ENCODE measurements around the gene HS6ST3.

Gene HS6ST3

GRCh38 chr13:96203471-96203870 lies 113.6 kb downstream of the HS6ST3 start:
- no peak for DNase-seq

DNA sequence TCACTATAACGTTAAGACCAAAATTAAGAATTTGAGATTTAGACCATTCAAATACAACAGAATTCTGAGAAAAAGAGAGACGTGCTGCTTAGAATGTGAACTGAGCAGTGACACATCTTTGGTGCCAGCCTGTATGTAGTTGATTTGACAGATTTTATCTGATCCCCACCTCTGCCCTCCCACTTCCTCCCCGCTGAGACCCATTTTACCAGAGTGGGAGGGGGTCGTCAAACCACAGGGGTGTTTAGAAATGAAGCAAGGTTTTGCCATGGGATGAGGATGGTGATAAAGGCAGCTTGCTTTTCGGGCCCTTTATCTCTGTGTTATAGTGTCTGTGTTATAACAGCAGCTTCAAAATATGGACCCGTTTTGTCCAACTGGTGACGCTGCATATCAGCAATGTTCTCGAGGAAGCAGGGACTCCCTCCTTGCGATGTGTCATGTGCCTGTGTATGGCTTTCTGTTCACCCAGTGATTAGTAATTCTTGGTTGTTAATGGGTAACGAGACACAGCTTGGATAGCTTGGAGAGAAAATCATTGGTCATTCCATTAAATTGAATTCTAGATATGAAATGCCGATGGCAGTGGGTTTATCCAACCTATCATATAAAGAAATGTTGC lies 125.0 kb downstream of the HS6ST3 start:
- DNase-seq, result no peak

DNA sequence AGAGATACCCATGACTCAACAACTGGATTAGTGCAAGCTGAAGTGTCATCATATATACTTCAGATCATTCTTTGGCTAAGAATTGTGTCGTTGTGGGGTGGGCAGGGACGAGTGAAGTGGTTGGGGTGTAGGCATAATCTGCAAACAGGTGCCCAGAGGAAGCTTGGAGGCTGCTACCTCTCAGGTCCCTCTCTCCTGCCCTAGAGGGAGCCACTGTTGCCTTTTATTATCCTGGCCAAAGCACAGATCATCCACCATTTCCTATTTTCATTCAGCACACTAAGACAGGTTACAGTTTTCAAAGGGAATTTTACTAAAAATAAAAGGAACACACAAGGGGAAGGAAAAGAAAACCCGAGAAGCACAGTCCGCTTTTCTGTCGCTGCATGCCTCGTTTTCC lies 126.6 kb downstream of the HS6ST3 start:
- DNase-seq, result no peak

- no peak for DNase-seq
Measured at GRCh38 chr13:96218475-96218874, 128.6 kb downstream of the HS6ST3 start.

DNA sequence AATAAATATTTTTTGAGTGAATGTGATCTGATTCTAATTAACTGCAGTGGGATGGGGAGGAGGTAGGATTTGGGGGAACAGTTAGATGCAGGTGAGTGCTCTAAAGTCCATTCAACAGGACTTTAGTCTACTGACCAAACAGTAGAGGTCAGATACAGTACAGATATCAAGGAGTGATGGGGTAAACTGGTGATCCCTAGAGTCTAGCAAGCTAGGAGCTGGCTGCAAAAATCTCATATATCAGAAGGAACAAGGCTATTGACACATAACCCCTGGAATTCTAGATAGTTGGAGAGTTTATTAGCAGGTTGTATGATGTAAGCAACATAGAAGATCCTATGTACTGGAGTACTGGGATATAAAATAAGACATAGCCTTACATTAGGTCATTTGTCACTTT lies 131.6 kb downstream of the HS6ST3 start:
- DNase-seq, result no peak

DNA sequence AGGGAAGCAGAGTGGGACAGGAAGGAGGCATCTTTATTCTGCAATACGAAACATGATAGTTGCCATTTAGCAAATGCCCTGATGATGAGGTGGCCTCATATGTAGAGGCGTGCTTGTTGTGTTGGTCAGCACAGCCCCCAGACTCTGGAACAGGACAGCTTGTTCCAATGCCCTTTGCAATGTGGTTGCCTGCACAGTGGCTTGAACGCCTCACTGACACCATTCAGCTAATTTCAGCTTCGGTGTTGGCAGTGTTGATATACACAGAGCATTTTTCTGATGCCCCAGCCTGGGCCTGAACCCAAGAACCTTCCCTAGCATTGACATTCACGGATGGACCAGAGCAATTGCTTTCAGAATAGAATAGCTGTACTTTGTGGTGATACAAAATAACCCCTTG lies 133.3 kb downstream of the HS6ST3 start:
- DNase-seq, result no peak

DNA sequence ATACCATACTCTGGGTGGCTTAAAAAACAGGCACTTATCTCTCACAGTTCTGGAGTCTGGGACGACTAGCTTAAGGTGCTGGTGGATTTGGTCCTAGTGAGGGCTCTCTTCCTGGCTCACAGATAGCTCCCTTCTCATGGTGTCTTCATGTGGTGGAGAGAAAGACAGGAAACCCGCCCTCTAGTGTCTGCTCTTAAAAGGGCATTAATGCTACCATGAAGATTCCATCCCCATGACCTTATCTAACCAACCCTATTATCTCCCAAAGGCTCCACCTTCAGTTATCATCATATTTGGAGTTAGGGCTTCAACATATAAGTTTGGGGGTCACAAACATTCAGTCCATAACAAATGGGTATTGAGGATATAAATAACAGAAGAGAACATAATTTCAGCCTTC lies 139.4 kb downstream of the HS6ST3 start:
- no peak for DNase-seq

DNA sequence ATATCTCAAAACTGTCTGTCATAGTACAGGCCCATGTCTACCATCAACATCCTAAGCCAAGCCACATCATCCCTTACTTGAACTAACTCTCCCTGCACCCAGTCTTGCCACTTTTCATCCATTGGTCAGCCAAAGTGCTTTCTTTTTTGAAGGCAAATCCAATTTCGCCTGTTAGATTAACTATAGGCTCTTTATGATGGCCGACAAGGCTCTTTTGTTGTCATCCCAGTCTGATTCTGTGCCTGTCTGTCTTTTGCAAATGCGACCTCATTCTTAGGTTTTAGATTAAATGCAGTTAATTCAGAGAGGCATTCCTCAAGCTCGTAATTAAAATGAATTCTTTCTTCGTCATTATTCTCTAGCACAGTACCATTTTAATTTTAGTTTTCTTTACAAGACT lies 148.3 kb downstream of the HS6ST3 start:
- no peak for DNase-seq

- no peak for DNase-seq
Measured at GRCh38 chr13:96238861-96239260, 149.0 kb downstream of the HS6ST3 start.

DNA sequence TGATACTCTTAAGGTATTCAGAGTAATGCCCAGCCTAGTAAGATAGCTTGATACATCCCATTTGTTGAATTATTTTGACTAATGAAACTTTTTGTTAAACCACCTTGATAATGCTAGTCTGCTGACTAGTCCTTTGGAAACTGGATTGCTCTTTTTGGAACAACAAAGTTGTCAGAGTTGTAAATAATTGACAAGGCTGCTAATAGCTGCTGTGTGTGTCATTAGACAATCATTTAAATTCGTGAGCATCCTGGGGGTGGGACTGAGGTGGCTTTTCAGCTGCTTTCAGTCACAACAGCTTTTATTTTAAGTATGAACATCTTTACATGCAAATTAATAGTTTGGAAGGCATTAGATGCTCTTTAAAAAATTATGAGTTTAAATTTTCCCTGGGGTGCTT lies 153.5 kb downstream of the HS6ST3 start:
- no peak for DNase-seq

GRCh38 chr13:96248103-96248502 lies 158.2 kb downstream of the HS6ST3 start:
- no peak for DNase-seq

GRCh38 chr13:96248996-96249395 lies 159.1 kb downstream of the HS6ST3 start:
- no peak for DNase-seq

GRCh38 chr13:96252903-96253302 lies 163.0 kb downstream of the HS6ST3 start:
- DNase-seq, result no peak

DNA sequence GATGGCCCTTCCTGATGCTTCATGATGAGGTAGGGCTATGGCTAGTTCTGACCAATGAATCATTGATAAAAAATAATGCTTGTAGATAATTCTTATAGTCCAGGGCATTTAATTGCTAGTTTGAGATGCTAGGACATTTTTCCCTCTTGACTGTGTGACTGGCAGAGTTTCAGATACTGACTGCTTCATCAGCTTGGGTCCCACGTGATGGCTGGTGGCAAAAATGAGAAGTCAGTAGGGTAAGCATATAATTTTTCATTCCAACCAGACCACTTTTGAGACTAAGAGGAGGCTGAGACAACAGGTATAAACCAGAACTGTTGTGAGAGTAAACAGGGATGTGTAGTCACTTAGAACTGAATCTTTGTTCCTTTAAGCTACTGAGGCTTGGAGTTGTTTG lies 183.3 kb downstream of the HS6ST3 start:
- no peak for DNase-seq

DNA sequence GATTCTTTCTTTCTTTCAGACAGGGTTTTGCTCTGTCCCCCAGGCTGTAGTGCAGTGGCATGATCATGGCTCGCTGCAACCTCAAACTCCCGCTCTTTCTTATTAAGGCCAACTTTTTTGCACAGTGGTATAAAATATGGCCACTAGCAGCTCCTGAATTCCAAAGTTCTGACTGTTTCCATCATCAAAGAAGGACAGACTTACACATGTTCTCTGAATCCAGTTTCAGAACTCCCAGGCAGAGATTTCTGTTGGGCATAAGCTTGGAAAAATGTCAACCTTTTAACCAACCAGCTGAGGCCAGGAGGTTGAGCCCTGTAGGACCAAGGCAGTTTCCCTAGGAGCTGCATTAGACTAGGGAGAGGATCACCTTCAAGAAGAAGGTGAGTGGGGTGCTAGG lies 184.1 kb downstream of the HS6ST3 start:
- no peak for DNase-seq

DNA sequence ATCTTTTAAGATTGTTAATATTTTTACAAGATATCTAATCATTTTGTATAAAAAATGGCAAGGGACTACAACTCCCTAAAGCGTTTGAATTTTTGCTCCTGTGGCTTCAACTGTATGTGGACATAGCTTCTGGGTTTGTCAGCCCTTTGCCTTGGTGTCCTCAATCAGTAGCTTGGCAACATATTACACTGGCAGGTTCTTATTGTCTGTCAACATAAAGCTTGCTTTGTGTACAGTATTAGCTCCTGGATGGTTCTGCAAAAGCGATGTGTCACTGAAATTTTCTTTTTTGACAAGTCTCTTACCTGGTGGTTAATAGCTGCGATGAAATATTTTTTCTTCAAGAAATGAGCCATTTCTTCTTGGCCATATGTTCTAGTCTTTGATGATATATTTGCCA lies 190.0 kb downstream of the HS6ST3 start:
- DNase-seq, result no peak

- no peak for DNase-seq
Measured at GRCh38 chr13:96284971-96285370, 195.1 kb downstream of the HS6ST3 start.

DNA sequence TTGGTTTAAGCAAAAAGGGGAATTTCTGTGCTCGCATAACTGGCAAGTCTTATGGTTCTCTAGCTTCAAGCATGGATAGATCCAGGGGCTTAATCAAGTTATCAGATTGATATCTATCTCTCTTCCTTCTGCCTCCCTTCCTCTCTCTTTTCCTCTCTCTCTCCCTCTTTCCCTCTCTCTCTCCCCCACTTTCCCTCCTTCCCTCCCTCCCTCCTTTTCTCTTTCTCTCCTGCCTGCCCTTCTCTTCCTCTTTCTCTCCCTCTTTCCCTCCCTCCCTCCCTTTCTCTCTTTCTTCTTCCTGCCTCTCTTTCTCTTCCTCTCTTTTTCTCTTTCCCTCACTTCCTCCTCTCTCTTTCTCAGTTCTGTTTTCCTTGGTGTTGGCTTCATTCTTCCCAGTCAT lies 195.8 kb downstream of the HS6ST3 start:
- DNase-seq, result no peak

- no peak for DNase-seq
Measured at GRCh38 chr13:96294930-96295881, 205.3 kb downstream of the HS6ST3 start.

DNA sequence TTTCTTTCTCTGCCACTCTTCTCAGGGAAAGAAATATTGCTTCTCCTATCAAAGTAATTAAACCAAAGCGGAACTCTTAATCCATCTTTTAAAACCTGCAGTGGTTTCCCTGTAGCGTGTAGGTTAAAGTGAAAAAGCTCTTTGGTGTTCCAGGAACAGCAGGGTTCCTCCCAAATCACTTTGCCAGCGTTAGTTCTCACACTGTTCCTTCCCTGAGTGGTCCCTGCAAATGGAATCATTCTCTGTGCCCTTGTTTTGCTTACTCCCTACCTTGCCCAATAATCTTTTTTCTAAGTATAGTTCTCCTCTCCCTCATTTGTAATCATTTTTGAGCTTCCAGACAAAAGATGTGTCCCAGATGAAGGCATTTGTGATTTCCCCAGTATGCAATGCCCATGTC lies 207.5 kb downstream of the HS6ST3 start:
- no peak for DNase-seq

DNA sequence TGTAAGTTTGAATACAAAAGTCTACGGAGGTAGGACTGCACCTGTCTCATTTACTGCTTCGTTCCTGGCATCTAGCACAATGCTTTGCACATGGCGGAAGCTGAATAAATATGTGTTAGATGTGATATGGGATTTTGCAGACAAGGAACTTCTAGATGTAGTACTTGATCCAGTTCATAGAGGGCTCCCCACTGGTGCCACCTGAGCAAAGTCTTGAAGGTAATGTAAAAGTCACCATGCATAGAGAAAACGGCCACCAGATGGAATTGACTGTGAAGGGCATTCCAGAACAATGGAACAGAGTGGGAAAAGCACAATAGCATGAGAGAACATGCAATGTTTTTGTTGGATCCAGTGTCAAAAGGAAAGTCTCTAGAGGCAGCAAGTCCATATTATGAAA lies 209.3 kb downstream of the HS6ST3 start:
- DNase-seq, result no peak

GRCh38 chr13:96308568-96308967 lies 218.7 kb downstream of the HS6ST3 start:
- DNase-seq, result no peak

GRCh38 chr13:96314974-96315373 lies 225.1 kb downstream of the HS6ST3 start:
- DNase-seq, result no peak

- DNase-seq, result no peak
Measured at GRCh38 chr13:96338030-96338429, 248.1 kb downstream of the HS6ST3 start.

- no peak for DNase-seq
Measured at GRCh38 chr13:96342286-96342685, 252.4 kb downstream of the HS6ST3 start.
